Measurements from ENCODE around the gene IL4R.
"Not testable (repeated sequence)": the region's sequence is repeated elsewhere in the genome, so short reads cannot be mapped to it uniquely, and the experiment has no call there.

The IL4R gene

DNA sequence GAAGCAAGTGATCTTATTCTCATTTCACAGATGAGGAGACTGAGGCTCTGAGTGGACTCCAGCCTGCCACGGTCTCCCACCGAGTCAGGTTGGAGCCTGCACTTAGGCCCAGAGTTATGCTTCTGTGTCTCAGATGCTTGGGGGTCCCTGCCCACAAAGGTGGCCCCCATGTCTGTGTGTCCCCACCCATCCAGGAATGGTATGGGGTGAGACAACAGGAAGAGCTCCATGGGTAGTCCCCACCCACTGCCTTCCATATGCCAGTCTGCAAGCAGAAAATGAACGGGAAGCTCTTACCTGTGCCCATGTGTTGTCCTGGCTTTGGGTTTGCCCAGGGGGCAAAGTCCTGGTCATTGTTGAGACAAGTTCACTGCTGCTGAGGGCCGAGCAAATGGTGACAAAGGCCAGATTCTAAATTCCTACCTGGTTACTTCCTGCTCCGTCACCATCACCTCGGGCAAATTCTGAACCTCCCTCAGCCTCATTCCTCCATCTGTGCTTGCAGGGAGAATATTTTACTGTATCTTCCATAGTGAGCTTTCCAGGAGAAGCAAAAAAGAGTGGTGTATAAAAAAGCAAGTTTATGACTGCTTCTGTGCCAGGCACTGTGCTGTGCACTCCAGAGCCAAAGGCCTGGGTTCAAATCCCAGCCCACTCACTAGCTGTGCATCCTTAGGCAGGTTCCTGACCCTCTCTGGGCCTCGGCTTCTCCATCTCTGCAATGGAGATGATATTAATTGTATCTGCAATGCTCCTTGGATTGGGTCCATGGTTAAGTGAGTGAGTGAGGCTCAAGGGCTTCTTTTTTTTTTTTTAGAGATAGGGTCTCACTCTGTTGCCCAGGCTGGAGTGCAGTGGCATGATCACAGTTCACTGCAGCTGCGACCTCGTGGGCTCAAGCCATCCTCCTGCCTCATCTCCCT is 9.3 kb downstream of the IL4R start:
- Histone ChIP-seq H3K27ac (ENCODE audit: low read length) (no peak overlapping the region), H3K4me3 (ENCODE audit: low read length) (no peak overlapping the region), H3K36me3 (ENCODE audit: control insufficient read depth, insufficient read depth, low read length) (no peaks in the 10 kb centered on the region), H3K9me3 (ENCODE audit: control insufficient read depth, insufficient read depth, low read length) (no peaks in the 10 kb centered on the region), H3K27me3 (ENCODE audit: control insufficient read depth, insufficient read depth, low read length) (no peaks in the 10 kb centered on the region), H3K4me1 (ENCODE audit: control insufficient read depth, insufficient read depth, low read length) (peaks cover 13% of the 10 kb centered on the region)
- DNase-seq (ENCODE audit: low read depth, low spot score), result no peak
- no CpG with 5 or more reads among the region's 9 CpGs for whole genome bisulfite sequencing (ENCODE audit: insufficient coverage, insufficient read length)

DNA sequence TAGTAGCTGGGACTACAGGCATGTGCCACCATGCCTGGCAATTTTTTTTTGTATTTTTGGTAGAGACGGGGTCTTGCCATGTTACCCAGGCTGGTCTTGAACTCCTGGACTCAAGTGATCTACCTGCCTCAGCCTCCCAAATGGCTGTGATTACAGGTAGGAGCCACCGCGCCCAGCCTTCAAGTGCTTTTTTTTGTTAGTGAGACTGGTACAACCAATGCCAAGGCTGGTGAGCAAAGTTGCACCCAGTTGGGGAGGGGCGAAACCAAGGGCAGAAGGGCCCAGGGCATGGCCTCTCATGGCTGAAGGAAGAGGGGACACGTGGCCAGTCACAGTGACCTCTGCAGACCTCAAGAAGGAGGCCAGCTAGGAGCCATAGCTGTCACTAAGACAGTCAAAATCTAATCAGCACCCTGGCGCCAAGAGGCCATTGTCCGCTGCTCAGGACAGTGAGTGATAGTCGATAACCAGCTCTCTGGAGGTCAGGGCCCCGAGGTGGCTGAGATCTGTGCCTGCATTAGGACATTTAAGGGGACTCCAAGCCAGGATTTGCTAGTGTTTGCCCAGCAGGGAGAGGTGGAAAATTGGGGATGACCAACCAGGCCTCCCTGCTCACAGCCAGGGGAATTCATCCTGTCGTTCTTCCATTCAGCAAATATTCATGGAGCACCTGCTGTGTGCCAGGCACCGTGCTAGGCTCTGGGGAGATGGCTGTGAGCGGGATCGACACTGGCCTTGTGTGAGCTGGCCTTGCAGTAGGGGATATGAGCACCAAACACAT is 10.2 kb downstream of the IL4R start:
- Histone ChIP-seq H3K9me3 (ENCODE audit: control insufficient read depth, insufficient read depth, low read length) (no peaks in the 10 kb centered on the region), H3K27me3 (ENCODE audit: control insufficient read depth, insufficient read depth, low read length) (no peaks in the 10 kb centered on the region), H3K27ac (ENCODE audit: low read length) (no peak overlapping the region), H3K4me3 (ENCODE audit: low read length) (no peak overlapping the region), H3K36me3 (ENCODE audit: control insufficient read depth, insufficient read depth, low read length) (no peaks in the 10 kb centered on the region), H3K4me1 (ENCODE audit: control insufficient read depth, insufficient read depth, low read length) (peaks cover 9% of the 10 kb centered on the region)
- WGBS (ENCODE audit: insufficient coverage, insufficient read length), result no CpG with 5 or more reads among the region's 13 CpGs
- no peak for DNase-seq (ENCODE audit: low read depth, low spot score)

DNA sequence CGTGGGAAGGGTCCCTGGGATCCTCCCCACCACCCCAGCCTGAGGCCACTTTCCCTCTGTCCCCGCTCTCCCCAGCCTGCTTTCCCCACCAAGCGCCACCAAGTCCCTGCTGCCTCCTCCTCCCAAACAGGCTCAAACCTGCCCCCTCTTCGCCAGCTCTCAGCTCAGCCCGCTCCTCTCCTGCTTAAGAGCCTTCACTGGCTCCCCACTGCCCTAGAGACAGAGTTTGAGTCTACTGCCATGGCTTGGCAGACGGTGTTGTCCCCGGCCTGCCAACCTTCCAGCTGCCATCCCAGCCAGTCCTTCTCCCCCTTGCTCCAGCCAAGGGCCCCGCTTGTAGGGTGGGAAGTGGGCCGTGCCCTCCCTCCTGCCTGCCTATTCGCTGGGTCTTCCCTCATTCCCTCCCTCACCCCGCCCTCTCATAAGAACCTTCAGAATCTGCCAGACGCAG is 11.1 kb downstream of the IL4R start:
- no peaks in the 10 kb centered on the region for H3K27me3 ChIP-seq (ENCODE audit: control insufficient read depth, insufficient read depth, low read length)
- H3K27ac ChIP-seq (ENCODE audit: low read length), result no peak overlapping the region
- H3K4me1 ChIP-seq (ENCODE audit: control insufficient read depth, insufficient read depth, low read length), result peaks cover 9% of the 10 kb centered on the region
- H3K4me3 ChIP-seq (ENCODE audit: low read length), result no peak overlapping the region
- no CpG with 5 or more reads among the region's 12 CpGs for WGBS (ENCODE audit: insufficient coverage, insufficient read length)
- H3K36me3 ChIP-seq (ENCODE audit: control insufficient read depth, insufficient read depth, low read length), result no peaks in the 10 kb centered on the region
- no peaks in the 10 kb centered on the region for H3K9me3 ChIP-seq (ENCODE audit: control insufficient read depth, insufficient read depth, low read length)
- DNase-seq (ENCODE audit: low read depth, low spot score), result no peak

DNA sequence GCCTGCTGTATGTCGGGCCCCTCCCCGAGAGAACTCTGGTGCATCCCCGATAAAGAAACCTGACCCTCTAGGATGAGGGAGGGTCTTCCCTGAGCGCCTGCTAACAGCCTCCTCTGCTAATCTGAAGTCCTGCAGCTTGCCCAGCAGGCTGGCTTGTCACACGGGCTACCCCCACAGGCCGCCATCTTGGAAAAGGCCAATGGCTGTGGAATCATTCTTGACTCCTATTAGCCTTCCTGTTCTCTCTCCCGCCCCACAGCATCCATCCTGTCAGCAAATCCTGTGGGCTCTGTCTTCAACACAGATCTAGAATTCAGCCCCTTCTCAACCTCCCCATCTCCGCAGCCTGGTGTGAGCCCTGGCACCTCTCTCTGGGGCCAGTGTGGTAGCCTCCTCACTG is 12.0 kb downstream of the IL4R start:
- no CpG with 5 or more reads among the region's 8 CpGs for WGBS (ENCODE audit: insufficient coverage, insufficient read length)
- Histone ChIP-seq H3K36me3 (ENCODE audit: control insufficient read depth, insufficient read depth, low read length) (no peaks in the 10 kb centered on the region), H3K9me3 (ENCODE audit: control insufficient read depth, insufficient read depth, low read length) (no peaks in the 10 kb centered on the region), H3K27ac (ENCODE audit: low read length) (no peak overlapping the region), H3K27me3 (ENCODE audit: control insufficient read depth, insufficient read depth, low read length) (no peaks in the 10 kb centered on the region), H3K4me3 (ENCODE audit: low read length) (no peak overlapping the region), H3K4me1 (ENCODE audit: control insufficient read depth, insufficient read depth, low read length) (peaks cover 9% of the 10 kb centered on the region)
- no peak for DNase-seq (ENCODE audit: low read depth, low spot score)

DNA sequence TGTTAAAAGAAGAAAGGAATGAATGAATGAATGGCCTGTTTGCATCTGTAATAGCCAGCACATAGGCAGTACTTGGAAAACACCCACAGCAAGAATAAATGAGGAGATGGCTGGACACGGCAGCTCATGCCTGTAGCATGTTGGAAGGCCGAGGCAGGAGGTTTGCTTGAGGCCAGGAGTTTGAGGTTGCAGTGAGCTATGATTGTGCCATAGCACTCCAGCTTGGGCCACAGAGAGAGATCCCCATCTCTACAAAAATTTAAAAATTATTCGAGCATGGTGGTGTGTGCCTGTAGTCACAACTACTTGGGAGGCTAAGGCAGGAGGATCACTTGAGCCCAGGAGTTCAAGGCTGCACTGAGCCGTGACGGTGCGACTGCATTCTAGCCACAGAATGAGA is 12.5 kb downstream of the IL4R start:
- Histone ChIP-seq H3K27ac (ENCODE audit: low read length) (peak overlapping the region; percentile 74), H3K4me1 (ENCODE audit: control insufficient read depth, insufficient read depth, low read length) (peaks cover 9% of the 10 kb centered on the region)
- WGBS (ENCODE audit: insufficient coverage, insufficient read length), result no CpG with 5 or more reads among the region's 6 CpGs

DNA sequence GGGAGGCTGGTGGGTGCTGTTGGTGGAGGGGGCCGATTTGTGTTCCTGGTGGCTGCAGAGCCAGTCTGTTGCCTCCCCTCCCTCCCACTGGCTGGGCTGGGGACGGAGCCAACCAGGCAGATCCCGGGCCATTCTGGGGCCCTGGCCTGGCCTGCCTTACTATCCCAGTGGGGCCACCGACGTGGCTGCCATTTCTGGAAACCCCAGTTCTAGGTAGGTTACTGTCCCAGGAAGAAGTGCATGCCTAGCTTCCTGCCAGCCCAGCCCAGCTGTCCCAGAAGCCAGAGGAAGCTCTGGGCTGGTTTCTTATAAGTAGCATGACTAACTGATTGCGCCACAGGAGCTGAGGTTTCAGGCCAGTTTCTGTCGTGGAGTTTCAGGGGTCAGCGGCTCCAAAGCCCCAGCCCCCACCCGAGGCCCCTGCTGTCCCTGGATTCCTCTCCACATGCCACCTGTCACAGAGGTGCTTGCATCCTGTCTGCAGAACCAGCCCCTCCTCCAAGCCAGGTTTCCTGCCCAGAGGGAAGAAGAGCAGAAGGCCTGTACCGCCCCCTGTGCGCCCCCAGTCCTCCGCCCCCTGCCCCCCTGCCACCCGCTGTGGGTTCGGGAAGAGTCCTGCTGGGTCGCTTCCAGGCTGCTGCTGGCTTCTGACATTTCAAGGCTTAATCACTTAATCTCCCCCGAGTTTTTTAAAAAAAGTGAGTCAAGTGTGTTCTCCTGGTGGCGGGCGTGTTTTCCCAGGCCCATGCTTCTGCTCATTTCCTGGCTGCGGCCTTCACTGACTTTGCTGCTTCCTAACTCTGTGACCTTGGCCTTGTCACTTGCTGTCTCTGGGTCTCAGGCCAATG is 13.2 kb downstream of the IL4R start:
- no peak overlapping the region for H3K4me3 ChIP-seq (ENCODE audit: low read length)
- WGBS (ENCODE audit: insufficient coverage, insufficient read length), result no CpG with 5 or more reads among the region's 19 CpGs
- peak; percentile 68 for DNase-seq (ENCODE audit: low read depth, low spot score)
- peak overlapping the region; percentile 74 for H3K27ac ChIP-seq (ENCODE audit: low read length)
- H3K36me3 ChIP-seq (ENCODE audit: control insufficient read depth, insufficient read depth, low read length), result no peaks in the 10 kb centered on the region
- no peaks in the 10 kb centered on the region for H3K27me3 ChIP-seq (ENCODE audit: control insufficient read depth, insufficient read depth, low read length)
- H3K9me3 ChIP-seq (ENCODE audit: control insufficient read depth, insufficient read depth, low read length), result no peaks in the 10 kb centered on the region
- H3K4me1 ChIP-seq (ENCODE audit: control insufficient read depth, insufficient read depth, low read length), result peaks cover 9% of the 10 kb centered on the region

More for the DNA sequence above, 12.5 kb downstream of the IL4R start:
- no peak overlapping the region for H3K4me3 ChIP-seq (ENCODE audit: low read length)
- H3K9me3 ChIP-seq (ENCODE audit: control insufficient read depth, insufficient read depth, low read length), result no peaks in the 10 kb centered on the region
- no peak for DNase-seq (ENCODE audit: low read depth, low spot score)
- H3K36me3 ChIP-seq (ENCODE audit: control insufficient read depth, insufficient read depth, low read length), result no peaks in the 10 kb centered on the region
- no peaks in the 10 kb centered on the region for H3K27me3 ChIP-seq (ENCODE audit: control insufficient read depth, insufficient read depth, low read length)

DNA sequence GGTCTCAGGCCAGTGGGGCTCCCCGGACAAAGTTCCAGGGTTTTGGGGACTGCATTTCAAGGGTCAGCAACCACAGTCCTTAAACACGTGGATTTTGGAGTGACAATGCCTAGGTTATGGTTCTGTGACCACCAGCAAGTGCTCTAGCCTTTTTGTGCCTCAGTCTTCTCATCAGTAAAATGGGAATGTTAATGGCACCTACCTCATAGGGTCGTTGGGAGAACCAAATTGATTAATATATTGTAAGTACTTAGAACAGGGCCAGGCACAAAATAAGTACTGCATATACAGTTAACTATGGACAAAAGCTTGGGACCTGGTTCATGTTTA is 13.8 kb downstream of the IL4R start:
- H3K9me3 ChIP-seq (ENCODE audit: control insufficient read depth, insufficient read depth, low read length), result no peaks in the 10 kb centered on the region
- no peak for DNase-seq (ENCODE audit: low read depth, low spot score)
- H3K27ac ChIP-seq (ENCODE audit: low read length), result no peak overlapping the region
- WGBS (ENCODE audit: insufficient coverage, insufficient read length), result no CpG with 5 or more reads among the region's 3 CpGs
- peaks cover 9% of the 10 kb centered on the region for H3K4me1 ChIP-seq (ENCODE audit: control insufficient read depth, insufficient read depth, low read length)
- no peaks in the 10 kb centered on the region for H3K36me3 ChIP-seq (ENCODE audit: control insufficient read depth, insufficient read depth, low read length)
- H3K27me3 ChIP-seq (ENCODE audit: control insufficient read depth, insufficient read depth, low read length), result no peaks in the 10 kb centered on the region
- H3K4me3 ChIP-seq (ENCODE audit: low read length), result no peak overlapping the region

DNA sequence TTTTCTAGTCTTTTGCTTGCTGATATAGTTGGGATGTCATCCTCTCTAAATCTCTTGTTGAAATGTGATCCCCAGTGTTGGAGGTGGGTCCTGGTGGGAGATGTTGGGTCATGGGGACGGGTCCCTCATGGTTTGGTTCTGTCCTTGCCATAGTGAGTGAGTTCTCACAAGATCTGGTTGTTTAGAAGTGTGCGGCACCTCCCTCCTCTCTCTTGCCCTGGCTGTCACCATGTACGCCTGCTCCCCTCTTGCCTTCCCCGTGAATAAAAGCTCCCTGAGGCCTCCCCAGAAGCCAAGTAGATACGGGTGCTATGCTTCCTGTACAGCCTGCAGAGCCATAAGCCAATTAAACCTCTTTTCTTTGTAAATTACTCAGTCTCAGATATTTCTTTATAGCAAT is 15.2 kb downstream of the IL4R start:
- no CpG with 5 or more reads among the region's 5 CpGs for WGBS (ENCODE audit: insufficient coverage, insufficient read length)
- no peaks in the 10 kb centered on the region for H3K36me3 ChIP-seq (ENCODE audit: control insufficient read depth, insufficient read depth, low read length)
- no peaks in the 10 kb centered on the region for H3K27me3 ChIP-seq (ENCODE audit: control insufficient read depth, insufficient read depth, low read length)
- peaks cover 7% of the 10 kb centered on the region for H3K4me1 ChIP-seq (ENCODE audit: control insufficient read depth, insufficient read depth, low read length)
- H3K27ac ChIP-seq (ENCODE audit: low read length), result no peak overlapping the region
- H3K4me3 ChIP-seq (ENCODE audit: low read length), result no peak overlapping the region
- H3K9me3 ChIP-seq (ENCODE audit: control insufficient read depth, insufficient read depth, low read length), result no peaks in the 10 kb centered on the region
- DNase-seq (ENCODE audit: low read depth, low spot score), result no peak

DNA sequence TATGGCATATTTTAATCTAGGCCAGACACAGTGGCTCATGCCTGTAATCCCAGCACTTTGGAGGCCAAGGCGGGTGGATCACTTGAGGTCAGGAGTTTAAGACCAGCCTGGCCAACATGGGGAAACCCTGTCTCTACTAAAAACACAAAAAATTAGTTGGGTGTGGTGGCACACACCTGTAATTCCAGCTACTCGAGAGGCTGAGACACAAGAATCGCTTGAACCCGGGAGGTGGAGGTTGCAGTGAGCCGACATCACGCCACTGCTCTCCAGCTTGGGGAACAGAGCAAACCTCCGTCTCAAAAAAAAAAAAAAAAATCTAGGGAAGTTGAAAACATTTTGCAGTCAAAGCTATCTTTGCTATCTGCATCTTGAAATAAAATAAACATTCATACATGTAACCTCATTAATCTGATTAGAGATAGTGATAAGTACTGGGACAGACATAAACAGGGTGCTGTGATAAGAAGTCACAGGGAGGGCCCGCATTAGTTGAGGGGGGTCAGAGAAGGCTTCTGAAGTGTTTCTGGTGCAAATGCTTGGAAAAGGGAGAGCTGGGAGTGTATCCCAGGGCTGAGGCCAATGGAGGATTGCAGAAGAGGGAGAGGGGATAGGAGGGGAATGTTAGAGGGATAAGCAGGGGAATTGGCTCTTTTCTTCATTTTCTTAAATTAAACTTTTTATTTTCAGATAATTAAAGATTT is 15.8 kb downstream of the IL4R start:
- H3K4me1 ChIP-seq (ENCODE audit: control insufficient read depth, insufficient read depth, low read length); H3K27ac ChIP-seq (ENCODE audit: low read length); DNase-seq (ENCODE audit: low read depth, low spot score); H3K4me3 ChIP-seq (ENCODE audit: low read length); H3K36me3 ChIP-seq (ENCODE audit: control insufficient read depth, insufficient read depth, low read length); H3K27me3 ChIP-seq (ENCODE audit: control insufficient read depth, insufficient read depth, low read length); H3K9me3 ChIP-seq (ENCODE audit: control insufficient read depth, insufficient read depth, low read length): not testable (repeated sequence)
- WGBS (ENCODE audit: insufficient coverage, insufficient read length), result no CpG with 5 or more reads among the region's 8 CpGs

DNA sequence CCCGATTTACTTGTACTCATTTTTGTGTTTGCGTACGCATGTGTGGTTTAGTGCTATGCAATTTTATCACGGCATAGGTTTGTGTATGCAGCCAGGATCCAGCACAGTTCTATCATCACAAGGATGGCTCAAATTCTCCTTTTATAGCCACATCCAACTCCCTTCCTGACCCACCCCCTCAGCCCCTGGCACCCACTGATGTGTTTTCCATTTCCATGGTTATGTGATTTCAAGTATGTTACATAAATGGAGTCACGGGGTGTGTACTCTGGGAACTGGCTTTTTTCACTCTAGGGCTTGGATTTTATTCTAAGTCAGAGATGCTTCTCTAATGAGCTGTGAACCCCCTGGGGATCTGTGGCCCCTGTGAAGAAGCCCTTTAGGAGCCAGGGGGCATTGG is 16.8 kb downstream of the IL4R start:
- Histone ChIP-seq H3K9me3 (ENCODE audit: control insufficient read depth, insufficient read depth, low read length) (no peaks in the 10 kb centered on the region), H3K27me3 (ENCODE audit: control insufficient read depth, insufficient read depth, low read length) (no peaks in the 10 kb centered on the region), H3K4me1 (ENCODE audit: control insufficient read depth, insufficient read depth, low read length) (peaks cover 3% of the 10 kb centered on the region), H3K27ac (ENCODE audit: low read length) (no peak overlapping the region), H3K4me3 (ENCODE audit: low read length) (no peak overlapping the region), H3K36me3 (ENCODE audit: control insufficient read depth, insufficient read depth, low read length) (no peaks in the 10 kb centered on the region)
- no peak for DNase-seq (ENCODE audit: low read depth, low spot score)
- no CpG with 5 or more reads among the region's 5 CpGs for WGBS (ENCODE audit: insufficient coverage, insufficient read length)

Measured in iPS DF 6.9 (cell line).